A549 (cell line): Measurements from ENCODE around the gene ERLIN1.

Experiments used
- EP300 ChIP-seq, 2 experiments: fragments of >200 bp; sonication (Bioruptor Twin); formaldehyde crosslinking; IDR thresholded peaks; 2 replicates in 1 of 2; 3 replicates in 1 of 2; pipeline ENCODE4 v1.6.1; 2016 to 2017
- TF ChIP-seq, protein P1 (sequence below): IDR thresholded peaks from 2 replicates; pipeline ENCODE4 v1.6.1; 2012

- TF ChIP-seq, protein P1, sequence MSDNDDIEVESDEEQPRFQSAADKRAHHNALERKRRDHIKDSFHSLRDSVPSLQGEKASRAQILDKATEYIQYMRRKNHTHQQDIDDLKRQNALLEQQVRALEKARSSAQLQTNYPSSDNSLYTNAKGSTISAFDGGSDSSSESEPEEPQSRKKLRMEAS: no peak
- no peak for TF ChIP-seq EP300 (IDR thresholded peaks at IDR 0.05)
These were observed 12.8 kb downstream of the ERLIN1 start for GRCh38 chr10:100173035-100173434.
